Hepatocyte (in vitro differentiated cells): ENCODE results near the gene PRR12. TPM values are rescaled to one million over a fixed set of nuclear protein-coding genes. Genes with fewer than 3 reads are reported as not detected.

Source experiments
- DNase-seq: peaks from one replicate; pipeline ENCODE4 v3.0.0-alpha.2; 2016; ENCODE audit warnings: low spot score
- H2AFZ ChIP-seq: fragments of 200-600 bp; sonication (generic); 2 replicates; pipeline ENCODE4 v1.6.0; 2016; ENCODE audit warnings: antibody characterized with exemption, mild to moderate bottlenecking
- H3K27ac ChIP-seq: fragments of 200-600 bp; sonication (generic); 2 replicates; pipeline ENCODE4 v1.5.1; 2016; ENCODE audit warnings: mild to moderate bottlenecking
- H3K27me3 ChIP-seq: fragments of 200-600 bp; sonication (generic); 2 replicates; pipeline ENCODE4 v1.6.1; 2016
- H3K36me3 ChIP-seq: fragments of 200-600 bp; sonication (generic); replicated peaks from 2 replicates; pipeline ENCODE4 v1.5.1; 2016; ENCODE audit warnings: low read depth; ENCODE audit not compliant: insufficient read depth
- H3K4me1 ChIP-seq: fragments of 200-600 bp; sonication (generic); 2 replicates; pipeline ENCODE4 v1.5.1; 2016; ENCODE audit warnings: mild to moderate bottlenecking, moderate library complexity; ENCODE audit not compliant: insufficient read depth
- H3K4me2 ChIP-seq: fragments of 200-600 bp; sonication (generic); 2 replicates; pipeline ENCODE4 v1.6.0; 2016
- H3K4me3 ChIP-seq: fragments of 200-600 bp; sonication (generic); 2 replicates; pipeline ENCODE4 v1.5.1; 2016; ENCODE audit warnings: mild to moderate bottlenecking
- H3K79me2 ChIP-seq: fragments of 200-600 bp; sonication (generic); 2 replicates; pipeline ENCODE4 v1.6.0; 2017; ENCODE audit warnings: mild to moderate bottlenecking
- H3K9me2 ChIP-seq: fragments of 200-600 bp; sonication (generic); replicated peaks from 2 replicates; pipeline ENCODE4 v1.6.0; 2017; ENCODE audit warnings: mild to moderate bottlenecking; ENCODE audit not compliant: insufficient read depth
- H3K9me3 ChIP-seq: fragments of 200-600 bp; sonication (generic); 2 replicates; pipeline ENCODE4 v1.5.1; 2016; ENCODE audit warnings: low read depth, mild to moderate bottlenecking
- H4K20me1 ChIP-seq: fragments of 200-600 bp; sonication (generic); 2 replicates; pipeline ENCODE4 v1.6.0; 2016; ENCODE audit warnings: mild to moderate bottlenecking; ENCODE audit not compliant: insufficient read depth, poor library complexity, severe bottlenecking
- EZH2 ChIP-seq: fragments of 200-600 bp; sonication (generic); IDR thresholded peaks from 2 replicates; pipeline ENCODE4 v1.6.1; 2016; ENCODE audit warnings: antibody characterized with exemption, mild to moderate bottlenecking, borderline replicate concordance
- EZH2phosphoT487 ChIP-seq: fragments of 200-600 bp; sonication (generic); IDR thresholded peaks from one replicate; pipeline ENCODE4 v1.6.1; 2018; ENCODE audit warnings: antibody characterized with exemption, mild to moderate bottlenecking, low read depth, moderate library complexity; ENCODE audit not compliant: unreplicated experiment, severe bottlenecking
- WGBS: methylation state at CpG from one replicate; pipeline ENCODE4 v1.1.6; 2016; ENCODE audit warnings: low lambda C conversion rate; ENCODE audit errors: missing lambda C conversion rate; 5-methylcytosine and 5-hydroxymethylcytosine counted together
- polyA plus RNA-seq: library from polyadenylated mRNA; unstranded; fragments of >200 nt; fragmentation: Nextera tagmentation; extraction: Ambion mirVana; gene quantifications from 2 replicates; pipeline ENCODE4 v1.2.1, GENCODE V29; 2016
- total RNA-seq: library from RNA; depleted of rRNA; stranded (reverse); fragments of >200 nt; gene quantifications from 2 replicates; pipeline ENCODE4 v1.2.3, GENCODE V29; 2014
- TF ChIP-seq, protein P1 (sequence below): fragments of 200-600 bp; sonication (generic); IDR thresholded peaks from 2 replicates; pipeline ENCODE4 v1.5.1; 2016; ENCODE audit warnings: antibody characterized with exemption, mild to moderate bottlenecking; ENCODE audit not compliant: poor library complexity

Gene PRR12
- total and polyA plus RNA-seq, 2 experiments from 2014 or later = 2.7 to 3.7 TPM

DNA sequence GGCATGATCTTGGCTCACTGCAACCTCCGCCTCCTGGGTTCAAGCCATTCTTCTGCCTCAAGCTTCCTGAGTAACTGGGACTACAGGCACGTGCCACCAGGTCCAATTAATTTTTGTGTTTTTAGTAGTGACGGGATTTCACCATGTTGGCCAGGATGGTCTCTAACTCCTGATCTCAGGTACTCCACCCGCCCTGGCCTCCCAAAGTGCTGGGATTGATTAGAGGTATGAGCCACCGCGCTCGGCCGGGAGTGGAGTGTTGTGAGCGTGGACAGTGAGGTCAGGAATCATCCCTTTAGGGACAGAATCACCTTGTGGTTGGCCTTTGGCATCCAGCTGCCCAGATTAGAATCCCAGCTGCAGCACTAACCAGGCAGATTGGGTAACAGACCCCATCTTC lies 38.7 kb downstream of the PRR12 start:
- 98% methylated on average over 9 of the region's 9 CpGs for WGBS
- H3K4me3 ChIP-seq = no peak overlapping the region
- H3K9me3 ChIP-seq = no peaks in the 10 kb centered on the region
- no peak overlapping the region for H2AFZ ChIP-seq
- no peaks in the 10 kb centered on the region for H4K20me1 ChIP-seq
- no peak for DNase-seq
- H3K9me2 ChIP-seq = no peaks in the 10 kb centered on the region
- no peaks in the 10 kb centered on the region for H3K79me2 ChIP-seq
- no peaks in the 10 kb centered on the region for H3K36me3 ChIP-seq
- no peaks in the 10 kb centered on the region for H3K4me1 ChIP-seq
- TF ChIP-seq, protein P1, sequence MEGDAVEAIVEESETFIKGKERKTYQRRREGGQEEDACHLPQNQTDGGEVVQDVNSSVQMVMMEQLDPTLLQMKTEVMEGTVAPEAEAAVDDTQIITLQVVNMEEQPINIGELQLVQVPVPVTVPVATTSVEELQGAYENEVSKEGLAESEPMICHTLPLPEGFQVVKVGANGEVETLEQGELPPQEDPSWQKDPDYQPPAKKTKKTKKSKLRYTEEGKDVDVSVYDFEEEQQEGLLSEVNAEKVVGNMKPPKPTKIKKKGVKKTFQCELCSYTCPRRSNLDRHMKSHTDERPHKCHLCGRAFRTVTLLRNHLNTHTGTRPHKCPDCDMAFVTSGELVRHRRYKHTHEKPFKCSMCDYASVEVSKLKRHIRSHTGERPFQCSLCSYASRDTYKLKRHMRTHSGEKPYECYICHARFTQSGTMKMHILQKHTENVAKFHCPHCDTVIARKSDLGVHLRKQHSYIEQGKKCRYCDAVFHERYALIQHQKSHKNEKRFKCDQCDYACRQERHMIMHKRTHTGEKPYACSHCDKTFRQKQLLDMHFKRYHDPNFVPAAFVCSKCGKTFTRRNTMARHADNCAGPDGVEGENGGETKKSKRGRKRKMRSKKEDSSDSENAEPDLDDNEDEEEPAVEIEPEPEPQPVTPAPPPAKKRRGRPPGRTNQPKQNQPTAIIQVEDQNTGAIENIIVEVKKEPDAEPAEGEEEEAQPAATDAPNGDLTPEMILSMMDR = no peak
- TF ChIP-seq EZH2 (no peak), EZH2phosphoT487 (no peak)
- H3K27me3 ChIP-seq = no peaks in the 10 kb centered on the region
- no peak overlapping the region for H3K4me2 ChIP-seq
- H3K27ac ChIP-seq = no peak overlapping the region

DNA sequence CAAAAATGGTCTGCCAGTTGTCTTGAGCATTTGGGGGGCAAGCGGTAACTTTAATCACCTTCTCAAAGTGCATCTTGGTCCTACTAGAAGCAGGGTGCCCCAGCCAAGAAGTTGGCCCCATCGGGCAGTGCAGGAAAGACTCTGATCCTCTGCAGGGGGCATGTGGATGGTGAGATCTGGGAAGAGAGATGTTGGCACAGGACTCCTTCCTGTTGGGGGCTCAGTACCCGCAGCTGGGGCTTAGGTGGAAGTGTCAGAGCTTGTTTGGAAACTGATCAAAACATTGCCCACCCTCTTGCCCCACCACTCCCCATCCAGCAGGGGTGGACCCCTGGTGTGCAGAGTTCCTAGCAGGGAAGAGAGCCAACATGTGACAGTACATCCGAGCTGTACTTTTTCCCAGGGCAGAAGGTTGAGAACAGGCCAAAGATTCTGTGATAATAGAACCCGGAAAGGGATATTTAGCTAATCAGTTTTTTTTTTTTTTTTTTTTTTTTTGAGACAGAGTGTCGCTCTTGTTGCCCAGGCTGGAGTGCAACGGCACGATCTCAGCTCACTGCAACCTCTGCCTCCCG lies 40.1 kb downstream of the PRR12 start:
- H3K4me2 ChIP-seq = no peak overlapping the region

DNA sequence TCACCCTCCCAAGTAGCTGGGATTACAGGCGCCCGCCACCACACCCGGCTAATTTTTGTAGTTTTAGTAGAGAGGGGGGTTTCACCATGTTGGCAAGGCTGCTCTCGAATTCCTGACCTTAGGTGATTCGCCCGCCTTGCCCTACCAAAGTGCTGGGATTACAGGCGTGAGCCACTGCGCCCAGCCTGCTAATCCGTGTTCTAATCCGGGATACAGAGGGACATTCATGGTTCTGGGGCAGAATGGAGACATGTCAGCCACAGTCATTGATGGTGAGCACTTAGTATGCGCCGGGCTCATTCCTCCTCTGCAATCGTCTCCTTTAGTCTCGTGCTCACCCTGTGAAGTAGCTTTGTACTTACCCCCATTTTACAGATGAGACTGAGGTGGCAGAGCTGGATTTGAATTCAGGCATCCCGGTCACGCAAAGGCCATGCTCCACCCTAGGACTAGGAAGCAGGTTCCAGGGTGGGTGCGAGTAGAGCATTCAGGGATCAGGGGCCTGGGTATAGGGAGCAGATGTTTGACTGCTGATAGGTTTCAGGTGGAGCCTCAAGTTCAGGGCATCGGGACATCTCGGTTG lies 40.7 kb downstream of the PRR12 start:
- no peaks in the 10 kb centered on the region for H3K9me3 ChIP-seq
- TF ChIP-seq EZH2 (no peak), EZH2phosphoT487 (no peak)
- TF ChIP-seq, protein P1 = no peak
- no peak for DNase-seq
- no peak overlapping the region for H2AFZ ChIP-seq
- no peak overlapping the region for H3K4me3 ChIP-seq
- no peaks in the 10 kb centered on the region for H3K79me2 ChIP-seq
- 94% methylated on average over 19 of the region's 19 CpGs for WGBS
- H3K4me1 ChIP-seq = no peaks in the 10 kb centered on the region
- H3K27me3 ChIP-seq = no peaks in the 10 kb centered on the region
- no peak overlapping the region for H3K4me2 ChIP-seq
- H3K27ac ChIP-seq = no peak overlapping the region
- H4K20me1 ChIP-seq = no peaks in the 10 kb centered on the region
- H3K9me2 ChIP-seq = no peaks in the 10 kb centered on the region
- H3K36me3 ChIP-seq = no peaks in the 10 kb centered on the region

More for the DNA sequence above, 40.1 kb downstream of the PRR12 start:
- no peak for DNase-seq
- TF ChIP-seq, protein P1 = no peak
- TF ChIP-seq EZH2phosphoT487 (no peak), EZH2 (no peak)
- no peaks in the 10 kb centered on the region for H3K9me2 ChIP-seq
- no peak overlapping the region for H3K27ac ChIP-seq
- WGBS = 77% methylated on average over 9 of the region's 9 CpGs
- no peak overlapping the region for H3K4me3 ChIP-seq
- H3K79me2 ChIP-seq = no peaks in the 10 kb centered on the region
- H3K27me3 ChIP-seq = no peaks in the 10 kb centered on the region
- H4K20me1 ChIP-seq = no peaks in the 10 kb centered on the region
- no peaks in the 10 kb centered on the region for H3K9me3 ChIP-seq
- no peaks in the 10 kb centered on the region for H3K4me1 ChIP-seq
- H2AFZ ChIP-seq = no peak overlapping the region
- no peaks in the 10 kb centered on the region for H3K36me3 ChIP-seq
